ENCODE measurements around the gene PFDN2.

DNA sequence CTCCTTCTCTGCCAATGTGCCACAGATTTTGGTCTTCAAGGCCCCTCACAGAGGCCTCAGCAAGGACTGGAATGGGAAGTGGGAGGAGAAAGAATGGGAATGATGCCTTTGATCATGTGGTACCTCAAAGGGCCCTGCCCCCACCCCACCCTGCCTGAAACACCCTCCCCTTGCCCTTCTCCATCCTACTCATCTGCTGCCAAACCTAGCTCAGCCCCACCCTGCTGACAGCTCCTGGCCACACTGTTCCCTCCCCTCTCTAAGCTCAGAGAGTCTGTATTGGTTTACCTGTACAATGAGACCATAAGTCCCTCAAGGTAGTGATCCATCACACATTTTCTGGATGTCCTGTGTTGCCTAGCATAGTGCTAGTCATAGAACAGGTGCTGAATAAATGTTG lies 41.4 kb downstream of the PFDN2 start:
- TF ChIP-seq, protein P1, sequence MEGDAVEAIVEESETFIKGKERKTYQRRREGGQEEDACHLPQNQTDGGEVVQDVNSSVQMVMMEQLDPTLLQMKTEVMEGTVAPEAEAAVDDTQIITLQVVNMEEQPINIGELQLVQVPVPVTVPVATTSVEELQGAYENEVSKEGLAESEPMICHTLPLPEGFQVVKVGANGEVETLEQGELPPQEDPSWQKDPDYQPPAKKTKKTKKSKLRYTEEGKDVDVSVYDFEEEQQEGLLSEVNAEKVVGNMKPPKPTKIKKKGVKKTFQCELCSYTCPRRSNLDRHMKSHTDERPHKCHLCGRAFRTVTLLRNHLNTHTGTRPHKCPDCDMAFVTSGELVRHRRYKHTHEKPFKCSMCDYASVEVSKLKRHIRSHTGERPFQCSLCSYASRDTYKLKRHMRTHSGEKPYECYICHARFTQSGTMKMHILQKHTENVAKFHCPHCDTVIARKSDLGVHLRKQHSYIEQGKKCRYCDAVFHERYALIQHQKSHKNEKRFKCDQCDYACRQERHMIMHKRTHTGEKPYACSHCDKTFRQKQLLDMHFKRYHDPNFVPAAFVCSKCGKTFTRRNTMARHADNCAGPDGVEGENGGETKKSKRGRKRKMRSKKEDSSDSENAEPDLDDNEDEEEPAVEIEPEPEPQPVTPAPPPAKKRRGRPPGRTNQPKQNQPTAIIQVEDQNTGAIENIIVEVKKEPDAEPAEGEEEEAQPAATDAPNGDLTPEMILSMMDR (IDR thresholded peaks at IDR 0.05; ENCODE audit: poor library complexity), result no peak
- TF ChIP-seq EZH2phosphoT487 (IDR thresholded peaks at IDR 0.05; ENCODE audit: low read depth, severe bottlenecking, unreplicated experiment), result no peak
- TF ChIP-seq EZH2 (IDR thresholded peaks at IDR 0.05; ENCODE audit: borderline replicate concordance), result no peak
